ENCODE results near the gene CAPRIN1.

Gene CAPRIN1

GRCh38 chr11:34134765-34135164, 83.2 kb downstream of the CAPRIN1 start:
- no peak for DNase-seq (ENCODE audit: low read depth, low spot score)

GRCh38 chr11:34135439-34135838, 83.9 kb downstream of the CAPRIN1 start:
- no peak for DNase-seq (ENCODE audit: low read depth, low spot score)
- H3K27ac ChIP-seq, result no peak overlapping the region

More at GRCh38 chr11:34134765-34135164, 83.2 kb downstream of the CAPRIN1 start:
- no peak overlapping the region for H3K27ac ChIP-seq

DNA sequence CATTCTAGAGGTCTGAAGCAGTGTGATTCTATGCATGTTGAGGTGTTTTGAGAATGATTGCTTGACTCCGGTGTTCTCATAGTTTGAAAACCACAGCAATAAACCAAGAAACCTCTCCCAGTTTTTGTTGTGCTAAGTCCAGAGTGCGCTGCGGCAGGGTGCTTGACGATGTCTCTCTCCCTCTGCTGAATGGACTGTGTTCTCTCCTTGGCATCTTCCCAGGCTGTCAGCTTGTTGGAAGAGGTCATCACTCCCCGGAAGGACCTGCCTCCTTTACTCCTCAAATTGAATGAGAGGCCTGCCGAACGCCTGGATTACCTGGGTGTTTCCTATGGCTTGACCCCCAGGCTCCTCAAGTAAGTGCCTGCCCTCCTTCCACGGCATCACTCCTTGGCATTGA, 84.9 kb downstream of the CAPRIN1 start:
- DNase-seq (ENCODE audit: low read depth, low spot score), result no peak
- H3K27ac ChIP-seq, result no peak overlapping the region

GRCh38 chr11:34139346-34139745, 87.8 kb downstream of the CAPRIN1 start:
- no peak overlapping the region for H3K27ac ChIP-seq
- DNase-seq (ENCODE audit: low read depth, low spot score), result no peak

- no peak overlapping the region for H3K27ac ChIP-seq
- no peak for DNase-seq (ENCODE audit: low read depth, low spot score)
These were observed 88.6 kb downstream of the CAPRIN1 start for GRCh38 chr11:34140149-34140548.

- no peak overlapping the region for H3K27ac ChIP-seq
- DNase-seq (ENCODE audit: low read depth, low spot score), result no peak
These were observed 91.5 kb downstream of the CAPRIN1 start for GRCh38 chr11:34143048-34143447.

DNA sequence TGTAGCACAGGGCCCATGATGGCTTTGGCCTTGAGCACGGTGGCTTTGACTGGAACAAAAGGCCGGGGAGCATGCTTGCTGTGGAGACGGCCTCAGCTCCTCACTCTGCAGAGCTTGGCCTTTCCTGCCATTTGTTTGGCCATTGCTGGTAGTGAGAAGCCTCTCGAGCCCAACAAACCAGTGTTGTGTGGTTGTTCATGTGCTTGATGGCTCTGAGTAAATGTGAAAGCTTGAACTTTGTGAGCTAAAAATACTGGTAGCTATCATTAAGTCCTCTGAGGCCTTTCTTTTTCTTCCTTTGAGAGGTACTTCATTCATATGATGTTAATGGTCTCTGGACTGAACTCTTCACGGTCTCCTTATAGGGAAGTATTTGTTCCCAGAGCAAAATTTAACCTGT, 93.5 kb downstream of the CAPRIN1 start:
- H3K27ac ChIP-seq, result no peak overlapping the region
- DNase-seq (ENCODE audit: low read depth, low spot score), result no peak

- H3K27ac ChIP-seq, result no peak overlapping the region
- DNase-seq (ENCODE audit: low read depth, low spot score), result no peak
These were observed 94.4 kb downstream of the CAPRIN1 start for GRCh38 chr11:34145847-34146381.

DNA sequence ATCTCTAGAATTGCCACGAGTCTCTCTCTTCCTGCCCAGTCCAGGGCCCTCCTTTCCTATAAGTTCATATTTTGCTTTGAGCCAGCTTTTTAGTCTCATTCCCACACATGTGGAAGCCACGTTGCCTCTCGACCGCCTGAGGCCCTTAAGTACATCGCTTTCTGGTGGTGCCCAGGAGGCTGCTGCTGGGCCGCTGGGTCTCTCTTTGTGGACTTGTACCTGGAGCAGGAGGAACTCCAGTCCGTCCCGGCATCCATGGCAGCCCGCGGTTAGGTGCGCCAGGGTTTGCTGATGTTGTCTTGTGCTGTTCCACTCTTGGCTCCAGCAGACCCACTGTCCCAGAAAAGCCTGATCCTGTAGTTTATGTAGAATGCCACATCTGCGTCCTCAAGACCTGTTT, 94.9 kb downstream of the CAPRIN1 start:
- DNase-seq (ENCODE audit: low read depth, low spot score), result no peak
- H3K27ac ChIP-seq, result no peak overlapping the region

DNA sequence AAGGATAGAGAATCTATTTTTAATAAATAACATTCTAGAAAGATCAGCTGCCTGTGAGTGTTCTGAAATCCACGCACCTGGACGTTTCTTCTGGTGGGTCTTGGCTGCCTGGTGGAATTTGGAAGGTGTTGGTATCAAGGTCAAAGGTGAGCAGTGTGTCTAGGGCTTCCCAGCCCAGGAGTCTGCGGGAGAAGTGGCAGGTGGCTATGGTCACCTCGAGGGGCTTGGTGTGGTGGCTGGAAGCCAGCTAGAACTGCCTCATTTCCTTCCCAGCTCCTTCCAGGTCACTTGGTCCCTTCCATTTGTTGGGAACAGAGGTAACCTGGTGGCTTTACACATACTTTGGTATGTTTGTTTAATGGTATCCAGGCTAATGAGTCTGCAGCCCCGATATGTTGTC, 95.3 kb downstream of the CAPRIN1 start:
- H3K27ac ChIP-seq, result no peak overlapping the region
- DNase-seq (ENCODE audit: low read depth, low spot score), result no peak

DNA sequence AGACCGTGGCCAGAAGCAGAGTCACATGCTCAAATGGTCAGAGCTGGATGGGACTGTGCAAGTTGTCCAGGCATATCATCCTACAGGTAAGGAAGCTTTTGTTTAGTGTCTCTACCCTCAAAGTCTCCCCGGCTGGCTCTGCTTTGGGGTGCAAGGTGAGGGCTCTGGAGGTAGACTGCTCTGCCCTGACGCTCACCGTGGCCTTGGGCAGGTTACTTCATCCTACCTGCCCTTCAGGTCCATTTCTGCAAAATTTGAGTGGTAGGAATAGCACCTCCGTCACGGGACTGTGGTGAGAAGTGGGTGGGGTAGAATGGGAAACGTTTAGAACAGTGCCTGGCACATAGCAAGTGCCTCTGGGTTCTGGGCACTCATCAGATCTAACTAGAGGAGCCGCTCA, 96.0 kb downstream of the CAPRIN1 start:
- H3K27ac ChIP-seq, result no peak overlapping the region
- no peak for DNase-seq (ENCODE audit: low read depth, low spot score)

DNA sequence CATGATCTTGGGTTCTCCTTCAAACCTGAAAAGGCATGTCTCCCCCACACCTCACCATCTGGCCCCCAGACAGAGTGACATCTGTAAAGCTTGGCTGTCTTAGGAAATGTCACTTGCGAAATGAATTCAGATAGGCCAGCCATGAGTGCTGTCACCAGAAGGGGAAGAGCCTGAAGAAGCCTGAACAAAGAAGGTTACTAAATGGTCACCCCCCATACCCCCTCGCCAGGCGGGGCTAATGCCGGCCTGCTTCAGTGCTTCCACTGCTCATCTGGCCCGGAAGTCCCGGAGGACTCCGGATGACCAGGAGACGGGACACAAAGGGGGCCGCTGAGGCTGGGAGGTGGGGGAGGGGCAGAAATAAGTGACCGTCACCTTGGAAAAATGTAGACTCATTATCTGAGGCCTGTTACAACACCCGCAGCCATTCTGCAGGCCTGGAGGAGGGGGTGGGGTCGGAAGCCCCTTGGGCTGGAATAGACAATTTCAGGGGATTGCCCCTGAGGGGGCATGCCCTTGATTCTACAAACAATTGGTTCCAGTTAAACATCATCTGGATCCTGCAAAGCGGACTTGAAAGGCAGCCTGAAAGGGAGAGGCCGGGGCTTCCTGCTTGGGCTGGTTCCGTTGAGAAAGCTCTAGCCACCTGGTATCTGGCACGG, 97.1 kb downstream of the CAPRIN1 start:
- no peak overlapping the region for H3K27ac ChIP-seq
- no peak for DNase-seq (ENCODE audit: low read depth, low spot score)

DNA sequence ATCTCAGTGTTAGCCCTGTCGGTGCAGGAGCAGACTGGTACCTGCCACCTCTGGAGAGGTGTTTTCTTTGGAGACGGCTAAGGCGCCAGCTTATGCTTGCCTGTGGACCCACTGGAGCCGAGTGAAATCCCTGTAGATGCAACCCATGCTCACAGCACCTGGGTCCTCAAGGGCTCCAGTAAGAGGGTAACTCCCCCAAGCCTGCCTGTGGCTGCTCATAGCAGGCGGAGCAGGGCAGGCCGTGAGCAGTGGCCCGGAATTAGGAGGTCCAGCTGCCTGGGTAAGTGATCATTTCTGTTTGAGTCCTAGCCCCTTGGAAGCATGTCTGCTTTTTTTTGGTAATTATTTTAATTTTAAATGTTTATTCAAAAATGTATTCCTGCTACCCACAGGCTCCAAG, 97.7 kb downstream of the CAPRIN1 start:
- no peak overlapping the region for H3K27ac ChIP-seq
- DNase-seq (ENCODE audit: low read depth, low spot score), result no peak

DNA sequence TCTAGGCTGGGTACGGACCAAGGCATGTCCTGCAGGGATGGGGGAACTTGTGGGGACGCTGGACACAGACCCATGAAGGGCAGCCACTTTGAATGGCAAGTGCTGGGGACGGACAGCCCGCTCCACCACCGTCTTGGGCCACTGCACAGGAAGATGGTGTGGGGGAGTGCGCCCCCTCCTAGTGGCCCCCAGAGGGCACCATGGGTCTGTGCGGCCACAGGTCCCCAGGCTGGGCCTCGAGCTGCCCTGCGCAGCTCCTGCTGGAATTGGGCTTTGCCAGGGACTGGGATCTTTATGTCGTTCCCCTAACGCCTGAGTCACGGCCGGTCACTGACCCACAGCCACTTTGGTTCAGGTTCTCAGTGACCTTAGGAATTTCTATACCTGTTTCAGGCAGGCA, 98.3 kb downstream of the CAPRIN1 start:
- H3K27ac ChIP-seq, result no peak overlapping the region
- no peak for DNase-seq (ENCODE audit: low read depth, low spot score)

DNA sequence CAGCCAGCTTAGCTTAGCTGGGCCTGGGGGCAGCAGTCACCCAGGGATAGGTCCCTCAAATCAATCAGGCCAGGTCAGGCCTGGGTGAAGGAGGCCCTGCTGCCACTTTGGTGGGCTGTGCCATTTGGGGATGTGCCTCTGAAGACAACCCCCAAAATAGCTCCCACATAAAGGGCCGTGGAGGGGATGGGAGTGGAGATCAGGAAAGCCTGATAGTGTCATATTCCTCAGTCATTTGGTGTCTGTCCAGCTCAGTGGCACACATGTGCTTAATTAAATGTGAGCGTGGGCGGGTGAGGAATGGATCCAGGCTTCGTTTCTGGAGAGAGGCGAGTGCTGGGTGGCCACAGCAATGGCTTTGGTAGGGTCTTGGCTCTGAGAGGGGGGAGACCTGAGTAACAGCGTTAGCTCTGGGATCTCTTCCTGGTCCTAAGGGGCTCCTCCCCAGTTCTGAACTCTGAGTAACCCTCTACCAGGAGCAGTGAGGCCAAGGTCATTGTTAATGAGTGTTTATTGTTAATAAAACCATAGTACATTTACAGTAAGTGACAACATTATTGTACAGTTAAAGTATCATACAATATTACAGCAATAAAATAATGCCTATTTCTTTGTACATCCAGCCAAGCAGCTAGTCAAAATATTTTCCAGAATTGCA, 99.1 kb downstream of the CAPRIN1 start:
- DNase-seq (ENCODE audit: low read depth, low spot score), result no peak
- no peak overlapping the region for H3K27ac ChIP-seq

Data from epithelial cell of prostate (primary cell).